K562 (cell line): Measurements from ENCODE around the gene EGFR. TPM values are rescaled to one million over a fixed set of nuclear protein-coding genes. Genes with fewer than 3 reads are reported as not detected.

Source experiments
- ATAC-seq: fragments of 200-7000 bp; cut with Tn5 transposase; 3 replicates; pipeline ENCODE4 v1.9.1; 2020; ENCODE audit warnings: moderate library complexity
- BruUV-seq: library from RNA; stranded (reverse); fragments of 400-500 nt; replicated peaks from 2 replicates; lab custom pipeline; 2021; lab: Mats Ljungman, UMichigan
- CTCF ChIA-PET: fragments of 300-600 bp; formaldehyde crosslinking; extraction: SDS; loops from one replicate; lab custom pipeline; 2021; ENCODE audit warnings: low intra/inter-chr PET ratio; lab: Yijun Ruan, JAX
- POLR2A ChIA-PET: fragments of 300-600, 350-650 bp; sonication (Branson Sonifier 250); formaldehyde crosslinking; extraction: SDS; loops from one replicate; lab custom pipeline; 2021; ENCODE audit warnings: antibody characterized with exemption, inconsistent platforms; lab: Yijun Ruan, JAX
- DNase-seq, 4 experiments: peaks; one replicate each; pipeline versions ENCODE4 v3.0.0 to v3.0.0-alpha.2; 2011 to 2018; ENCODE audit warnings: low spot score in 3 of 4, mixed read lengths in 3 of 4; ENCODE audit errors: extremely low read depth in 1 of 4
- FAIRE-seq: peaks from 2 replicates; lab custom pipeline; 2011; peaks lifted over from hg19 to GRCh38; lab: Jason Lieb, UNC
- H2AFZ ChIP-seq: 2 replicates; pipeline ENCODE4 v1.6.0; 2011; ENCODE audit warnings: low read depth, low read length, control low read depth, inconsistent platforms
- H3K27ac ChIP-seq: fragments of 200-600 bp; 3 replicates; pipeline ENCODE4 v1.8.0; 2011; ENCODE audit warnings: low read depth, mild to moderate bottlenecking, control low read depth, inconsistent platforms, low read length, moderate library complexity, mixed read lengths; ENCODE audit errors: extremely low read depth
- H3K27me3 ChIP-seq, 2 experiments: fragments of 300-600 bp in 1 of 2; 2 replicates in 1 of 2; 3 replicates in 1 of 2; pipeline versions ENCODE4 v1.6.0 to v1.8.0; 2011; ENCODE audit warnings: inconsistent platforms in 2 of 2, low read length in 2 of 2, mild to moderate bottlenecking in 1 of 2, mixed read lengths in 1 of 2, moderate library complexity in 1 of 2; ENCODE audit not compliant: control insufficient read depth in 2 of 2, insufficient read depth in 2 of 2
- H3K36me3 ChIP-seq: fragments of 300-600 bp; 3 replicates; pipeline ENCODE4 v1.8.0; 2011; ENCODE audit warnings: mild to moderate bottlenecking, low read length, inconsistent platforms; ENCODE audit not compliant: control insufficient read depth, insufficient read depth
- H3K4me1 ChIP-seq, 2 experiments: fragments of 200-600 bp in 1 of 2; replicated peaks in 1 of 2; 2 replicates in 1 of 2; 3 replicates in 1 of 2; pipeline versions ENCODE4 v1.5.1 to v1.8.0; 2011; ENCODE audit warnings: inconsistent platforms in 2 of 2, low read length in 2 of 2, mild to moderate bottlenecking in 1 of 2, mixed read lengths in 1 of 2, moderate library complexity in 1 of 2; ENCODE audit not compliant: control insufficient read depth in 2 of 2, insufficient read depth in 2 of 2
- H3K4me2 ChIP-seq: 2 replicates; pipeline ENCODE4 v1.6.1; 2011; ENCODE audit warnings: low read length, control low read depth, inconsistent platforms, mixed read lengths; ENCODE audit not compliant: insufficient read depth
- H3K4me3 ChIP-seq: fragments of 200-600 bp; sonication (generic), shearing (Covaris generic); 2 replicates; pipeline ENCODE4 v1.5.1; 2016; ENCODE audit warnings: control low read depth, inconsistent platforms
- H3K79me2 ChIP-seq: fragments of 200-600 bp; 3 replicates; pipeline ENCODE4 v1.8.0; 2011; ENCODE audit warnings: low read length, inconsistent platforms; ENCODE audit not compliant: control insufficient read depth, insufficient read depth
- H3K9ac ChIP-seq, 2 experiments: 2 replicates each; pipeline versions ENCODE4 v1.6.0 to v1.6.1; 2011; ENCODE audit warnings: low read depth in 2 of 2, low read length in 2 of 2, control low read depth in 1 of 2, inconsistent platforms in 1 of 2, mild to moderate bottlenecking in 1 of 2, mixed read lengths in 1 of 2; ENCODE audit not compliant: insufficient read depth in 1 of 2
- H3K9me1 ChIP-seq: one replicate; pipeline ENCODE4 v1.6.0; 2011; ENCODE audit warnings: inconsistent platforms, mild to moderate bottlenecking, low read length, moderate library complexity; ENCODE audit not compliant: control insufficient read depth, insufficient read depth
- H3K9me3 ChIP-seq: replicated peaks from 2 replicates; pipeline ENCODE4 v1.5.1; 2011; ENCODE audit warnings: low read depth, low read length, inconsistent platforms; ENCODE audit not compliant: control insufficient read depth, insufficient read depth
- H4K20me1 ChIP-seq: replicated peaks from 2 replicates; pipeline ENCODE4 v1.6.1; 2011; ENCODE audit warnings: low read length, inconsistent platforms, mixed read lengths; ENCODE audit not compliant: control insufficient read depth, insufficient read depth
- CC2D1A ChIP-seq: fragments of 450-650 bp; IDR thresholded peaks from 2 replicates; pipeline ENCODE4 v1.6.1; 2017; ENCODE audit warnings: mild to moderate bottlenecking
- FOXK1 ChIP-seq: sonication (generic); formaldehyde crosslinking; IDR thresholded peaks from 2 replicates; pipeline ENCODE4 v1.8.0; 2022; ENCODE audit warnings: missing genetic modification reagents, mild to moderate bottlenecking, borderline replicate concordance
- PHTF2 ChIP-seq: fragments of 250-450 bp; sonication (Bioruptor Pico); IDR thresholded peaks from 2 replicates; pipeline ENCODE4 v1.5.0; 2021; ENCODE audit warnings: mild to moderate bottlenecking
- RBBP5 ChIP-seq: fragments of 200-600 bp; sonication (generic); IDR thresholded peaks from 2 replicates; pipeline ENCODE4 v1.6.1; 2012; ENCODE audit warnings: borderline replicate concordance, mild to moderate bottlenecking, low read length, control low read depth, inconsistent platforms; ENCODE audit not compliant: insufficient read depth, poor library complexity, severe bottlenecking
- RBM34 ChIP-seq: fragments of 200-400 bp; formaldehyde crosslinking; IDR thresholded peaks from 2 replicates; pipeline ENCODE4 v1.6.1; 2018; ENCODE audit warnings: low read length, borderline replicate concordance; ENCODE audit not compliant: insufficient read depth
- RFX1 ChIP-seq: fragments of 450-650 bp; IDR thresholded peaks from 2 replicates; pipeline ENCODE4 v1.6.1; 2016; ENCODE audit warnings: mild to moderate bottlenecking, moderate library complexity
- THAP7 ChIP-seq: fragments of 250-450 bp; sonication (Bioruptor Pico); IDR thresholded peaks from 2 replicates; pipeline ENCODE4 v1.5.0; 2021
- THRA ChIP-seq: fragments of 450-650 bp; IDR thresholded peaks from 2 replicates; pipeline ENCODE4 v1.6.1; 2017; ENCODE audit warnings: mild to moderate bottlenecking, moderate library complexity
- ZBTB40 ChIP-seq, 2 experiments: fragments of 450-650 bp in 1 of 2; sonication (generic) in 1 of 2; formaldehyde crosslinking in 1 of 2; IDR thresholded peaks; 2 replicates each; pipeline versions ENCODE4 v1.7.1 to v1.9.0; 2016 to 2022; ENCODE audit warnings: inconsistent platforms in 1 of 2, mild to moderate bottlenecking in 1 of 2, missing genetic modification reagents in 1 of 2
- WGBS: fragments of 100-300 bp; shearing (Covaris generic); methylation state at CpG from one replicate; pipeline ENCODE4 v1.1.6; 2016; ENCODE audit warnings: low coverage, mixed read lengths; ENCODE audit not compliant: insufficient coverage; ENCODE audit errors: missing lambda C conversion rate; 5-methylcytosine and 5-hydroxymethylcytosine counted together
- in situ Hi-C: fragments of 300-500 bp; cut with MboI; formaldehyde crosslinking; loops from 4 replicates; pipeline ENCODE4 v1.15.0; 2018; ENCODE audit warnings: inconsistent platforms, mixed read lengths
- intact Hi-C: fragments of 100-400 bp; cut with micrococcal nuclease; formaldehyde crosslinking; loops from 2 replicates; pipeline ENCODE4 v1.14.2; 2022
- polyA plus RNA-seq, 8 experiments: library from polyadenylated mRNA; depleted of rRNA in 4 of 8; stranded (reverse) in 5 of 8; unstranded in 3 of 8; fragments of >200 nt; fragmentation: Nextera tagmentation in 2 of 8; fragmentation: Illumina TruSeq in 1 of 8; extraction: Ambion mirVana in 2 of 8; extraction: Trizol in 1 of 8; gene quantifications; 2 replicates each; pipeline versions ENCODE4 v1.2.1 to v1.2.3, GENCODE V29; 2011 to 2014; ENCODE audit warnings: inconsistent platforms in 1 of 8, missing spikeins in 1 of 8
- total RNA-seq, 7 experiments: library from RNA; depleted of rRNA in 6 of 7; stranded (reverse); fragments of >200 nt in 6 of 7; fragmentation: Illumina TruSeq in 2 of 7; extraction: Trizol in 2 of 7; gene quantifications; 2 replicates each; pipeline versions ENCODE4 v1.2.1 to v1.2.3, GENCODE V29; 2011 to 2021; ENCODE audit warnings: low replicate concordance in 1 of 7

EGFR gene
- total and polyA plus RNA-seq, 9 of the 15 experiments (the other 6 are each of a cell fraction or from before 2014, with no cell fraction given): 0.13 TPM; not detected in 8

GRCh38 chr7:55179931-55180682, 161.3 kb downstream of the EGFR start:
- Histone ChIP-seq H4K20me1 (no peaks in the 10 kb centered on the region), H3K27ac (no peak overlapping the region), H3K9ac (no peak overlapping the region), H3K9me3 (no peaks in the 10 kb centered on the region), H3K9me1 (no peaks in the 10 kb centered on the region), H3K4me3 (no peak overlapping the region), H2AFZ (no peak overlapping the region), H3K27me3 (peaks cover 7 to 53% of the 10 kb centered on the region in 2 experiments; a peak in 4 of 5 replicates), H3K36me3 (no peaks in the 10 kb centered on the region), H3K4me2 (no peak overlapping the region), H3K79me2 (no peaks in the 10 kb centered on the region), H3K4me1 (no peaks in the 10 kb centered on the region)
- no TSS peak for BruUV-seq
- intact Hi-C loops: loop anchor here (5.0 to 10.0 kb wide), 2 partner anchors 75 to 607 kb away; no protein-coding TSS in a partner anchor
- CTCF ChIA-PET: no interaction called here
- POLR2A ChIA-PET: no interaction called here
- in situ Hi-C loops: no loop called here
- FAIRE-seq (no peak), ATAC-seq (no peak), DNase-seq (no peak)
- 0% methylated on average over 5 of the region's 5 CpGs for WGBS
- no peak for TF ChIP-seq THAP7 (CRISPR knock-in tag)
- no peak for TF ChIP-seq THRA
- no peak for TF ChIP-seq FOXK1 (CRISPR knock-in tag)
- TF ChIP-seq RBM34: no peak
- no peak for TF ChIP-seq PHTF2 (CRISPR knock-in tag)
- no peak for TF ChIP-seq RFX1
- no peak for TF ChIP-seq CC2D1A
- TF ChIP-seq ZBTB40 (IDR thresholded peaks at IDR 0.05): no peak
- no peak for TF ChIP-seq ZBTB40 (CRISPR knock-in tag; IDR thresholded peaks at IDR 0.05)
- TF ChIP-seq RBBP5: no peak
